SK-N-SH (cell line): ENCODE data around the gene POLN. TPM values are rescaled to one million over a fixed set of nuclear protein-coding genes. Genes with fewer than 3 reads are reported as not detected.
"Not testable (repeated sequence)": the region's sequence is repeated elsewhere in the genome, so short reads cannot be mapped to it uniquely, and the experiment has no call there.

Experiments used
- CTCF ChIA-PET: fragments of 300-600, 350-600 bp; formaldehyde crosslinking; extraction: SDS; loops from one replicate; lab custom pipeline; 2021; lab: Yijun Ruan, JAX
- POLR2A ChIA-PET: fragments of 350-600 bp; sonication (Branson Sonifier 250); formaldehyde crosslinking; extraction: SDS; loops from one replicate; lab custom pipeline; 2020; ENCODE audit warnings: antibody characterized with exemption, inconsistent platforms; lab: Yijun Ruan, JAX
- DNase-seq: peaks from one replicate; pipeline ENCODE4 v3.0.0; 2012
- H2AFZ ChIP-seq: fragments of 200-600 bp; sonication (generic); 2 replicates; pipeline ENCODE4 v1.8.1; 2016; ENCODE audit warnings: antibody characterized with exemption, mild to moderate bottlenecking, low read depth
- H3F3A ChIP-seq: fragments of 200-600 bp; sonication (generic); replicated peaks from 2 replicates; pipeline ENCODE3; 2016; ENCODE audit warnings: antibody characterized with exemption, mild to moderate bottlenecking; ENCODE audit not compliant: insufficient read depth
- H3K27ac ChIP-seq, 2 experiments: fragments of 200-500 bp in 1 of 2; fragments of 200-600 bp in 1 of 2; sonication (Bioruptor generic) in 1 of 2; sonication (generic), shearing (Covaris generic) in 1 of 2; 2 replicates each; pipeline versions ENCODE4 v1.5.1 to v1.6.1; 2014 to 2016; ENCODE audit warnings: low read depth in 2 of 2, inconsistent platforms in 1 of 2, low read length in 1 of 2, mild to moderate bottlenecking in 1 of 2, mixed read lengths in 1 of 2
- H3K27me3 ChIP-seq: fragments of 200-600 bp; sonication (generic), shearing (Covaris generic); 2 replicates; pipeline ENCODE4 v1.6.1; 2016; ENCODE audit warnings: mixed run types; ENCODE audit not compliant: insufficient read depth
- H3K36me3 ChIP-seq, 2 experiments: fragments of 200-500 bp in 1 of 2; fragments of 200-600 bp in 1 of 2; sonication (Bioruptor generic) in 1 of 2; sonication (generic) in 1 of 2; replicated peaks in 1 of 2; 2 replicates each; pipeline versions ENCODE3 to v1.5.1; 2014 to 2016; ENCODE audit warnings: low read length in 1 of 2, mild to moderate bottlenecking in 1 of 2; ENCODE audit not compliant: insufficient read depth in 2 of 2, control insufficient read depth in 1 of 2
- H3K4me1 ChIP-seq, 2 experiments: fragments of 200-500 bp in 1 of 2; fragments of 200-600 bp in 1 of 2; sonication (Bioruptor generic) in 1 of 2; sonication (generic), shearing (Covaris generic) in 1 of 2; 2 replicates each; pipeline versions ENCODE4 v1.5.1 to v1.6.1; 2014 to 2016; ENCODE audit warnings: low read depth in 1 of 2, low read length in 1 of 2, mixed run types in 1 of 2; ENCODE audit not compliant: insufficient read depth in 2 of 2, control insufficient read depth in 1 of 2
- H3K4me2 ChIP-seq: fragments of 200-600 bp; sonication (generic), shearing (Covaris generic); 2 replicates; pipeline ENCODE4 v1.6.1; 2017; ENCODE audit warnings: mixed run types
- H3K4me3 ChIP-seq, 2 experiments: fragments of 200-500 bp in 1 of 2; fragments of 200-600 bp in 1 of 2; sonication (Bioruptor generic) in 1 of 2; sonication (generic), shearing (Covaris generic) in 1 of 2; 2 replicates each; pipeline versions ENCODE4 v1.5.1 to v1.8.1; 2014 to 2016; ENCODE audit warnings: low read depth in 2 of 2, inconsistent platforms in 1 of 2, low read length in 1 of 2, mild to moderate bottlenecking in 1 of 2, mixed read lengths in 1 of 2, moderate library complexity in 1 of 2
- H3K79me2 ChIP-seq: fragments of 200-600 bp; sonication (generic); 2 replicates; pipeline ENCODE4 v1.8.1; 2017; ENCODE audit warnings: mild to moderate bottlenecking; ENCODE audit not compliant: insufficient read depth
- H3K9ac ChIP-seq: fragments of 200-600 bp; sonication (generic); 2 replicates; pipeline ENCODE4 v1.6.1; 2017; ENCODE audit warnings: mixed run types
- H3K9me2 ChIP-seq: fragments of 200-600 bp; sonication (generic); 2 replicates; pipeline ENCODE4 v1.6.1; 2017; ENCODE audit warnings: mixed run types
- H3K9me3 ChIP-seq: fragments of 200-600 bp; sonication (generic); 2 replicates; pipeline ENCODE4 v1.6.1; 2017; ENCODE audit warnings: mixed run types, mild to moderate bottlenecking, moderate library complexity
- H4K20me1 ChIP-seq: fragments of 200-600 bp; sonication (generic); 2 replicates; pipeline ENCODE4 v1.6.1; 2017; ENCODE audit warnings: mild to moderate bottlenecking, mixed run types; ENCODE audit not compliant: insufficient read depth
- CHD2 ChIP-seq: fragments of 150-350 bp; IDR thresholded peaks from 2 replicates; pipeline ENCODE4 v1.6.1; 2018; ENCODE audit warnings: low read length; ENCODE audit not compliant: partially characterized antibody
- ELF1 ChIP-seq: IDR thresholded peaks from 2 replicates; pipeline ENCODE4 v1.4.0; 2012
- FOXJ3 ChIP-seq: sonication (generic); formaldehyde crosslinking; IDR thresholded peaks from 2 replicates; pipeline ENCODE4 v1.5.1; 2020; ENCODE audit warnings: mild to moderate bottlenecking, missing genetic modification reagents
- FOXM1 ChIP-seq: IDR thresholded peaks from 2 replicates; pipeline ENCODE4 v1.4.0; 2012; ENCODE audit warnings: low read depth, mild to moderate bottlenecking
- GATA2 ChIP-seq: sonication (generic); formaldehyde crosslinking; IDR thresholded peaks from 2 replicates; pipeline ENCODE4 v1.5.0; 2020; ENCODE audit warnings: mild to moderate bottlenecking, missing genetic modification reagents
- JUND ChIP-seq: IDR thresholded peaks from 2 replicates; pipeline ENCODE4 v1.4.0; 2012
- MXI1 ChIP-seq: IDR thresholded peaks from 2 replicates; pipeline ENCODE4 v1.6.1; 2012; ENCODE audit warnings: mild to moderate bottlenecking, low read depth, low read length, improper control_type of control experiment
- NFIC ChIP-seq: IDR thresholded peaks from 2 replicates; pipeline ENCODE4 v1.4.0; 2012; ENCODE audit warnings: borderline replicate concordance
- NRF1 ChIP-seq: IDR thresholded peaks from 2 replicates; pipeline ENCODE4 v1.6.1; 2012; ENCODE audit warnings: low read depth, mild to moderate bottlenecking, low read length
- RAD21 ChIP-seq: IDR thresholded peaks from 2 replicates; pipeline ENCODE4 v1.6.1; 2012; ENCODE audit warnings: mild to moderate bottlenecking, low read length
- SIN3A ChIP-seq: IDR thresholded peaks from 2 replicates; pipeline ENCODE4 v1.6.1; 2012; ENCODE audit warnings: low read depth, mild to moderate bottlenecking, low read length, moderate library complexity, borderline replicate concordance
- SMC3 ChIP-seq: IDR thresholded peaks from 2 replicates; pipeline ENCODE4 v1.6.1; 2012; ENCODE audit warnings: low read depth, low read length, improper control_type of control experiment
- TCF12 ChIP-seq: IDR thresholded peaks from 2 replicates; pipeline ENCODE4 v1.4.0; 2012
- TEAD4 ChIP-seq: IDR thresholded peaks from 2 replicates; pipeline ENCODE4 v1.4.0; 2012; ENCODE audit warnings: mild to moderate bottlenecking, borderline replicate concordance; ENCODE audit not compliant: insufficient read depth
- WGBS: methylation state at CpG from one replicate; pipeline ENCODE4 v1.1.6; 2017; ENCODE audit warnings: low lambda C conversion rate; 5-methylcytosine and 5-hydroxymethylcytosine counted together
- polyA plus RNA-seq, 3 experiments: library from polyadenylated mRNA; depleted of rRNA; stranded (reverse); fragments of >200 nt; gene quantifications; 2 replicates each; pipeline ENCODE4 v1.2.3, GENCODE V29; 2012
- TF ChIP-seq, protein P1 (sequence below): fragments of 200-600 bp; sonication (generic); IDR thresholded peaks from 2 replicates; pipeline ENCODE4 v1.6.1; 2017; ENCODE audit warnings: antibody characterized with exemption, mild to moderate bottlenecking, moderate library complexity
- TF ChIP-seq, protein P2 (sequence below): fragments of 150-350 bp; IDR thresholded peaks from 2 replicates; pipeline ENCODE4 v1.6.1; 2016; ENCODE audit warnings: mild to moderate bottlenecking, low read depth, low read length
- TF ChIP-seq, protein P3 (sequence below): fragments of 150-350 bp; IDR thresholded peaks from 2 replicates; pipeline ENCODE4 v1.6.1; 2017; ENCODE audit warnings: antibody characterized with exemption, low read length, low read depth, borderline replicate concordance

POLN gene
- polyA plus RNA-seq, 1 of the 3 experiments (the other 2 are of a cell fraction), result 0.67 TPM

DNA sequence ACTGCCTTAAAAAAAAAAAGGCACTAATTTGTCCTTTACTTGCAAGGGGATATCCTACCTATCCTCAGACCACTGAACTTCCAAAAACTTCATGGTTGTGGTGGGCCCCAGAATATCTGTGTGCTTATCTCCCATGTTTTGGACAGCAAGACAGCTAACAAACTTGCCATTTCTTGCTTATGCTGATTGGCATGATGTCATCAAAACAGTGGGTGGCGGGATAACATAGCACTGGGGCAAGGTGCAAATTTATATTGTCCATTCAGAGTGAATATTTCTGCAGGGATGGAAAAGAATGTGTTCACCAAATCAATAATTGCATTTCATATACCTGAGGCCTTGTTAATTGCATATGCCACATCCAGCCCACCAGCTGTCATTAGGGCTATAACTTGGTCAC lies 23.5 kb downstream of the POLN start (continued):
- TF ChIP-seq, protein P1, sequence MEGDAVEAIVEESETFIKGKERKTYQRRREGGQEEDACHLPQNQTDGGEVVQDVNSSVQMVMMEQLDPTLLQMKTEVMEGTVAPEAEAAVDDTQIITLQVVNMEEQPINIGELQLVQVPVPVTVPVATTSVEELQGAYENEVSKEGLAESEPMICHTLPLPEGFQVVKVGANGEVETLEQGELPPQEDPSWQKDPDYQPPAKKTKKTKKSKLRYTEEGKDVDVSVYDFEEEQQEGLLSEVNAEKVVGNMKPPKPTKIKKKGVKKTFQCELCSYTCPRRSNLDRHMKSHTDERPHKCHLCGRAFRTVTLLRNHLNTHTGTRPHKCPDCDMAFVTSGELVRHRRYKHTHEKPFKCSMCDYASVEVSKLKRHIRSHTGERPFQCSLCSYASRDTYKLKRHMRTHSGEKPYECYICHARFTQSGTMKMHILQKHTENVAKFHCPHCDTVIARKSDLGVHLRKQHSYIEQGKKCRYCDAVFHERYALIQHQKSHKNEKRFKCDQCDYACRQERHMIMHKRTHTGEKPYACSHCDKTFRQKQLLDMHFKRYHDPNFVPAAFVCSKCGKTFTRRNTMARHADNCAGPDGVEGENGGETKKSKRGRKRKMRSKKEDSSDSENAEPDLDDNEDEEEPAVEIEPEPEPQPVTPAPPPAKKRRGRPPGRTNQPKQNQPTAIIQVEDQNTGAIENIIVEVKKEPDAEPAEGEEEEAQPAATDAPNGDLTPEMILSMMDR, result no peak
- TF ChIP-seq FOXJ3 (no peak), SIN3A (no peak), SMC3 (no peak), NFIC (no peak)

DNA sequence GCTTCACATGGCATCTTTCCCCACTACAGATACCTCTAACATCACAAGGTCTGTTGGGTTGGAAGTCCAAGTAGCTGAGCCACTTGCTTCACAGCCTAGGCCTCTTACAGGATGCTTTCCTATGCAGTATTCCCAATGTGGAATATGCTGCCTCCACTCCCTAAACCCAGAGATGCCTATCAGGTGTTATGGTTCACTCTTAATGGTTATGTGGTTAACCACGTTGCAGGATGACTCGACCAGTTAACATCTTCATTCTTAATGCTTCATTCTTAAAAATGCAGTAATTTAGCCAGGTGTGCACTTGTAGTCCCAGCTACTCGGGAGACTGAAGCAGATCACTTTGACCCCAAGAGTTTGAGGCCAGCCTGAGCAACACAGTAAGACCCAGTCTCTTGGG lies 24.2 kb downstream of the POLN start:
- TF ChIP-seq GATA2 (CRISPR knock-in tag) (no peak), JUND (0 out of 2 replicates have a peak, but pooled peaks have one; percentile 37), TCF12 (peak; percentile 54; the same call in 1 of the 2 replicates), NRF1 (no peak)
- TF ChIP-seq, protein P2, sequence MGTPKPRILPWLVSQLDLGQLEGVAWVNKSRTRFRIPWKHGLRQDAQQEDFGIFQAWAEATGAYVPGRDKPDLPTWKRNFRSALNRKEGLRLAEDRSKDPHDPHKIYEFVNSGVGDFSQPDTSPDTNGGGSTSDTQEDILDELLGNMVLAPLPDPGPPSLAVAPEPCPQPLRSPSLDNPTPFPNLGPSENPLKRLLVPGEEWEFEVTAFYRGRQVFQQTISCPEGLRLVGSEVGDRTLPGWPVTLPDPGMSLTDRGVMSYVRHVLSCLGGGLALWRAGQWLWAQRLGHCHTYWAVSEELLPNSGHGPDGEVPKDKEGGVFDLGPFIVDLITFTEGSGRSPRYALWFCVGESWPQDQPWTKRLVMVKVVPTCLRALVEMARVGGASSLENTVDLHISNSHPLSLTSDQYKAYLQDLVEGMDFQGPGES, result no peak
- Histone ChIP-seq H3K4me2 (no peak overlapping the region), H3K27ac (no peak overlapping the region), H3K79me2 (no peaks in the 10 kb centered on the region), H4K20me1 (no peaks in the 10 kb centered on the region), H3K9me2 (no peaks in the 10 kb centered on the region), H3F3A (no peaks in the 10 kb centered on the region), H3K4me3 (no peak overlapping the region), H3K27me3 (no peaks in the 10 kb centered on the region), H3K4me1 (no peaks in the 10 kb centered on the region; a peak in 1 of 4 replicates), H3K9me3 (no peaks in the 10 kb centered on the region), H3K9ac (no peak overlapping the region), H2AFZ (no peak overlapping the region), H3K36me3 (no peaks in the 10 kb centered on the region)
- DNase-seq, result no peak
- 30% methylated on average over 3 of the region's 3 CpGs for WGBS
- POLR2A ChIA-PET, result no interaction called here
- CTCF ChIA-PET, result interaction anchor here (0.6 to 3.6 kb wide), 5 partner anchors 8 to 738 kb away, joined by 3 to 21 read pairs (median 3); no protein-coding TSS in a partner anchor

DNA sequence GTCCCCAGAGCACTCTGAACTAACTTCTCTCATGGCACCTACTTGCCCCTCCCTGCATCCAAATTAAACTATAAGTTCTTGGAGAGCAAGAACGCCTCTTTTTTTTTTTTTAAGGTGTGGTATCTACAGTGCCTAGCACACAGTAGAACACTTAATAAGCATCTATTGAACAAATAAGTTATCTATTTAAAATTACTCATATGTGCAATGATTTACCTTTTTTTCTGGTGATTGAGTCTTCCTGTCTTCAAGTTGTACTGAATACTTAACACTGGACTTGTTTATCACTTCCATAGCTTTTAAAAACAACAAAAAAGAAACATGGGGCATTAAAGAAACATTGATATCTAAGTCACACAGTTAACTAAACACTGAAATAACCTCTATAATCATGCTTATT lies 29.1 kb downstream of the POLN start:
- POLR2A ChIA-PET, result no interaction called here
- CTCF ChIA-PET, result interaction anchor here (0.6 kb wide), 1 partner anchor 493 kb away, joined by 3 read pairs; no protein-coding TSS in a partner anchor
- H2AFZ ChIP-seq, result no peak overlapping the region
- DNase-seq, result no peak
- H3K4me2 ChIP-seq, result no peak overlapping the region
- H4K20me1 ChIP-seq, result no peaks in the 10 kb centered on the region
- H3K4me1 ChIP-seq, result no peaks in the 10 kb centered on the region
- no peaks in the 10 kb centered on the region for H3K9me2 ChIP-seq
- no peaks in the 10 kb centered on the region for H3K9me3 ChIP-seq
- no peaks in the 10 kb centered on the region for H3K36me3 ChIP-seq
- H3K27me3 ChIP-seq, result no peaks in the 10 kb centered on the region
- no peaks in the 10 kb centered on the region for H3F3A ChIP-seq
- no peak overlapping the region for H3K9ac ChIP-seq
- WGBS, result 8% methylated on average over 1 of the region's 1 CpG
- TF ChIP-seq TEAD4 (no peak), TCF12 (no peak), FOXJ3 (no peak), CHD2 (no peak), MXI1 (no peak), RAD21 (no peak), ELF1 (no peak), FOXM1 (no peak), SMC3 (no peak)
- TF ChIP-seq, protein P3, sequence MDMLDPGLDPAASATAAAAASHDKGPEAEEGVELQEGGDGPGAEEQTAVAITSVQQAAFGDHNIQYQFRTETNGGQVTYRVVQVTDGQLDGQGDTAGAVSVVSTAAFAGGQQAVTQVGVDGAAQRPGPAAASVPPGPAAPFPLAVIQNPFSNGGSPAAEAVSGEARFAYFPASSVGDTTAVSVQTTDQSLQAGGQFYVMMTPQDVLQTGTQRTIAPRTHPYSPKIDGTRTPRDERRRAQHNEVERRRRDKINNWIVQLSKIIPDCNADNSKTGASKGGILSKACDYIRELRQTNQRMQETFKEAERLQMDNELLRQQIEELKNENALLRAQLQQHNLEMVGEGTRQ, result no peak
- H3K4me3 ChIP-seq, result no peak overlapping the region
- no peaks in the 10 kb centered on the region for H3K79me2 ChIP-seq
- no peak overlapping the region for H3K27ac ChIP-seq

DNA sequence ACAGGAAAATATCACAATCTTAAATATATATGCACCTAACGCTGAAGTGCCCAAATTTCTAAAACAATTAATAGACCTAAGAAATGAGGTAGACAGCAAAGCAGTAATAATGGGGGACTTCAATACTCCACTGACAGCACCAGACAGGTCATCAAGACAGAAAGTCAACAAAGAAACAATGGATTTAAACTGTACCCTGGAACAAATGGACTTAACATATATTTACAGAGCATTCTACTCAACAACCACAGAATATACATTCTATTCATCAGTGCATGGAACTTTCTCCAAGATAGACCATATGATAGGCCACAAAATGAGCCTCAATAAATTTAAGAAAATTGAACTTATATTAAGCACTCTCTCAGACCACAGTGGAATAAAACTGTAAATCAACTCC lies 39.1 kb downstream of the POLN start:
- CTCF ChIA-PET, H4K20me1 ChIP-seq, POLR2A ChIA-PET: not testable (repeated sequence)

More for the DNA sequence above, 39.1 kb downstream of the POLN start:
- not testable (repeated sequence) for H3K9ac ChIP-seq, H3K4me3 ChIP-seq, H3K36me3 ChIP-seq, H3K9me3 ChIP-seq, H3K27ac ChIP-seq, H3K27me3 ChIP-seq, H3K4me1 ChIP-seq, H2AFZ ChIP-seq, DNase-seq, H3F3A ChIP-seq, H3K9me2 ChIP-seq, H3K79me2 ChIP-seq, H3K4me2 ChIP-seq
- WGBS, result 92% methylated on average over 1 of the region's 1 CpG
